ENCODE results near the gene CPA2. TPM values are rescaled to one million over a fixed set of nuclear protein-coding genes. Genes with fewer than 3 reads are reported as not detected.

Gene CPA2
- polyA plus RNA-seq, 6 donors from 2014 or later, result not detected

- no peak for ATAC-seq (ENCODE audit: low read depth in 2 of 2)
- peaks cover 21 to 38% (median 38%) of the 10 kb centered on the region in 3 donors for H3K27me3 Mint-ChIP-seq
These were observed 11.3 kb downstream of the CPA2 start for GRCh38 chr7:130277763-130278643.

GRCh38 chr7:130278860-130279259 lies 12.2 kb downstream of the CPA2 start:
- H3K27ac Mint-ChIP-seq, result no peak overlapping the region
- H3K4me1 Mint-ChIP-seq, result no peaks in the 10 kb centered on the region
- no peak overlapping the region for H3K4me3 Mint-ChIP-seq
- peaks cover 25 to 39% (median 36%) of the 10 kb centered on the region in 3 donors for H3K27me3 Mint-ChIP-seq
- ATAC-seq (ENCODE audit: low read depth in 2 of 2) (no peak), DNase-seq (no peak)
- H3K36me3 Mint-ChIP-seq, result no peaks in the 10 kb centered on the region
- H3K9me3 Mint-ChIP-seq, result peaks cover 0 to 5% (median 0%) of the 10 kb centered on the region in 7 donors

More at GRCh38 chr7:130277763-130278643, 11.3 kb downstream of the CPA2 start:
- Mint-ChIP-seq H3K27ac (no peak overlapping the region), H3K36me3 (no peaks in the 10 kb centered on the region), H3K4me3 (no peak overlapping the region), H3K4me1 (peaks cover 0 to 4% (median 3%) of the 10 kb centered on the region in 3 donors), H3K9me3 (peaks cover 0 to 2% (median 0%) of the 10 kb centered on the region in 7 donors)
- DNase-seq, result no peak

GRCh38 chr7:130279286-130279685 lies 12.6 kb downstream of the CPA2 start:
- Mint-ChIP-seq H3K27me3 (peaks cover 29 to 39% (median 37%) of the 10 kb centered on the region in 3 donors), H3K27ac (no peak overlapping the region), H3K36me3 (no peaks in the 10 kb centered on the region), H3K4me1 (no peaks in the 10 kb centered on the region), H3K9me3 (peaks cover 0 to 9% (median under 1%) of the 10 kb centered on the region in 7 donors), H3K4me3 (no peak overlapping the region)
- no peak for ATAC-seq (ENCODE audit: low read depth in 2 of 2)
- DNase-seq, result no peak

GRCh38 chr7:130279906-130280305 lies 13.2 kb downstream of the CPA2 start:
- Mint-ChIP-seq H3K27me3 (peaks cover 29 to 38% (median 37%) of the 10 kb centered on the region in 3 donors), H3K36me3 (peaks cover 0 to 2% of the 10 kb centered on the region in 2 donors), H3K27ac (no peak overlapping the region), H3K4me1 (no peaks in the 10 kb centered on the region), H3K9me3 (peaks cover 0 to 10% (median 2%) of the 10 kb centered on the region in 7 donors), H3K4me3 (no peak overlapping the region)
- DNase-seq, result no peak
- no peak for ATAC-seq (ENCODE audit: low read depth in 2 of 2)

GRCh38 chr7:130281260-130281659 lies 14.6 kb downstream of the CPA2 start:
- Mint-ChIP-seq H3K4me3 (no peak overlapping the region), H3K27ac (no peak overlapping the region), H3K27me3 (peaks cover 21 to 30% (median 30%) of the 10 kb centered on the region in 3 donors), H3K4me1 (no peaks in the 10 kb centered on the region), H3K36me3 (peaks cover 0 to 7% of the 10 kb centered on the region in 2 donors), H3K9me3 (peaks cover 0 to 10% (median 2%) of the 10 kb centered on the region in 7 donors)
- no peak for ATAC-seq (ENCODE audit: low read depth in 2 of 2)
- DNase-seq, result no peak

GRCh38 chr7:130286881-130287280 lies 20.2 kb downstream of the CPA2 start:
- Mint-ChIP-seq H3K4me1 (no peaks in the 10 kb centered on the region), H3K36me3 (peaks cover 0 to 7% of the 10 kb centered on the region in 2 donors), H3K27me3 (peaks cover 8 to 29% (median 18%) of the 10 kb centered on the region in 3 donors), H3K9me3 (peaks cover 0 to 10% (median 2%) of the 10 kb centered on the region in 7 donors), H3K4me3 (no peak overlapping the region), H3K27ac (no peak overlapping the region)
- ATAC-seq (ENCODE audit: low read depth in 2 of 2) (no peak), DNase-seq (no peak)

- no peak overlapping the region for H3K4me3 Mint-ChIP-seq
- ATAC-seq (ENCODE audit: low read depth in 2 of 2) (no peak), DNase-seq (no peak)
- H3K4me1 Mint-ChIP-seq, result peaks cover 0 to 3% (median 0%) of the 10 kb centered on the region in 3 donors
- H3K36me3 Mint-ChIP-seq, result peaks cover 0 to 7% of the 10 kb centered on the region in 2 donors
- H3K27me3 Mint-ChIP-seq, result peaks cover 8 to 30% (median 18%) of the 10 kb centered on the region in 3 donors
- H3K27ac Mint-ChIP-seq, result no peak overlapping the region
- peaks cover 0 to 10% (median 2%) of the 10 kb centered on the region in 7 donors for H3K9me3 Mint-ChIP-seq
These were observed 21.5 kb downstream of the CPA2 start for GRCh38 chr7:130288168-130288567.

- peaks cover 0 to 6% (median 2%) of the 10 kb centered on the region in 7 donors for H3K9me3 Mint-ChIP-seq
- ATAC-seq (ENCODE audit: low read depth in 2 of 2) (no peak), DNase-seq (no peak)
- H3K4me3 Mint-ChIP-seq, result no peak overlapping the region
- no peak overlapping the region for H3K27ac Mint-ChIP-seq
- peaks cover 0 to 7% of the 10 kb centered on the region in 2 donors for H3K36me3 Mint-ChIP-seq
- H3K27me3 Mint-ChIP-seq, result peaks cover 4 to 24% (median 13%) of the 10 kb centered on the region in 3 donors
- peaks cover 0 to 10% (median 0%) of the 10 kb centered on the region in 3 donors for H3K4me1 Mint-ChIP-seq
These were observed 22.2 kb downstream of the CPA2 start for GRCh38 chr7:130288829-130289228.

GRCh38 chr7:130289478-130289877 lies 22.8 kb downstream of the CPA2 start:
- ATAC-seq (ENCODE audit: low read depth in 2 of 2) (no peak), DNase-seq (no peak)
- H3K27me3 Mint-ChIP-seq, result peaks cover 0 to 18% (median 7%) of the 10 kb centered on the region in 3 donors
- no peak overlapping the region for H3K27ac Mint-ChIP-seq
- peaks cover 0 to 7% of the 10 kb centered on the region in 2 donors for H3K36me3 Mint-ChIP-seq
- peaks cover 0 to 12% (median 0%) of the 10 kb centered on the region in 3 donors for H3K4me1 Mint-ChIP-seq
- peaks cover 0 to 4% (median 0%) of the 10 kb centered on the region in 7 donors for H3K9me3 Mint-ChIP-seq
- H3K4me3 Mint-ChIP-seq, result no peak overlapping the region

- Mint-ChIP-seq H3K4me3 (no peak overlapping the region), H3K27me3 (peaks cover 0 to 16% (median 6%) of the 10 kb centered on the region in 3 donors), H3K36me3 (no peaks in the 10 kb centered on the region), H3K4me1 (peaks cover 0 to 12% (median 0%) of the 10 kb centered on the region in 3 donors), H3K9me3 (peaks cover 0 to 2% (median 0%) of the 10 kb centered on the region in 7 donors), H3K27ac (no peak overlapping the region)
- DNase-seq, result no peak
- no peak for ATAC-seq (ENCODE audit: low read depth in 2 of 2)
These were observed 24.1 kb downstream of the CPA2 start for GRCh38 chr7:130290745-130291144.

GRCh38 chr7:130292682-130293257 lies 26.1 kb downstream of the CPA2 start, which contains the start of gene CPA4:
CPA4 (plus strand) TSS chr7:130293161; CDS start chr7:130293181, 20 bp downstream.
- peak within 1 kb of the TSS in 3 of 6 donors; percentile 8 to 33 (median 22) for H3K27ac Mint-ChIP-seq
- H3K9me3 Mint-ChIP-seq, result peaks cover 0 to 2% (median 0%) of the 10 kb centered on the region in 7 donors
- H3K27me3 Mint-ChIP-seq, result peaks cover 0 to 16% (median 6%) of the 10 kb centered on the region in 3 donors
- H3K4me3 Mint-ChIP-seq, result no peak within 1 kb of the TSS
- DNase-seq (no peak), ATAC-seq (ENCODE audit: low read depth in 2 of 2) (no peak)
- H3K36me3 Mint-ChIP-seq, result no peaks in the 10 kb centered on the region
- peaks cover 0 to 12% (median 0%) of the 10 kb centered on the region in 3 donors for H3K4me1 Mint-ChIP-seq

- Mint-ChIP-seq H3K27me3 (peaks cover 0 to 16% (median 6%) of the 10 kb centered on the region in 3 donors), H3K4me3 (no peak overlapping the region), H3K36me3 (no peaks in the 10 kb centered on the region), H3K9me3 (peaks cover 0 to 2% (median 0%) of the 10 kb centered on the region in 7 donors), H3K4me1 (peaks cover 0 to 12% (median 0%) of the 10 kb centered on the region in 3 donors), H3K27ac (peak overlapping the region in 3 of 6 donors; percentile 8 to 33 (median 22))
- DNase-seq, result no peak
- no peak for ATAC-seq (ENCODE audit: low read depth in 2 of 2)
These were observed 26.9 kb downstream of the CPA2 start for GRCh38 chr7:130293521-130293920.

GRCh38 chr7:130294314-130294713 lies 27.7 kb downstream of the CPA2 start:
- peaks cover 0 to 12% (median 0%) of the 10 kb centered on the region in 3 donors for H3K4me1 Mint-ChIP-seq
- DNase-seq (no peak), ATAC-seq (ENCODE audit: low read depth in 2 of 2) (no peak)
- H3K27ac Mint-ChIP-seq, result no peak overlapping the region
- H3K36me3 Mint-ChIP-seq, result no peaks in the 10 kb centered on the region
- H3K4me3 Mint-ChIP-seq, result no peak overlapping the region
- H3K9me3 Mint-ChIP-seq, result peaks cover 0 to 2% (median 0%) of the 10 kb centered on the region in 7 donors
- H3K27me3 Mint-ChIP-seq, result peaks cover 0 to 16% (median 6%) of the 10 kb centered on the region in 3 donors
